Smooth muscle cell (in vitro differentiated cells): Measurements from ENCODE around the gene LYG2. TPM values are rescaled to one million over a fixed set of nuclear protein-coding genes. Genes with fewer than 3 reads are reported as not detected.
"Not testable (repeated sequence)": the region's sequence is repeated elsewhere in the genome, so short reads cannot be mapped to it uniquely, and the experiment has no call there.

Experiments used
- DNase-seq: peaks from one replicate; lab custom pipeline; 2025; ENCODE audit not compliant: unreplicated experiment; lab: John Stamatoyannopoulos, UW
- H2AFZ ChIP-seq: fragments of 200-600 bp; sonication (generic); 2 replicates; pipeline ENCODE4 v1.6.0; 2016; ENCODE audit warnings: antibody characterized with exemption, low read depth, mild to moderate bottlenecking
- H3F3A ChIP-seq: fragments of 200-600 bp; sonication (generic); 2 replicates; pipeline ENCODE4 v1.6.0; 2017; ENCODE audit warnings: antibody characterized with exemption, low read depth
- H3K27ac ChIP-seq: fragments of 200-600 bp; sonication (generic); 2 replicates; pipeline ENCODE4 v1.5.1; 2016; ENCODE audit warnings: low read depth, mild to moderate bottlenecking
- H3K27me3 ChIP-seq: fragments of 200-600 bp; sonication (generic); 2 replicates; pipeline ENCODE4 v1.6.1; 2016; ENCODE audit warnings: low read depth, mild to moderate bottlenecking
- H3K36me3 ChIP-seq: fragments of 200-600 bp; sonication (generic); 2 replicates; pipeline ENCODE4 v1.5.1; 2016; ENCODE audit warnings: low read depth
- H3K4me1 ChIP-seq: fragments of 200-600 bp; sonication (generic); 2 replicates; pipeline ENCODE4 v1.5.1; 2016; ENCODE audit warnings: low read depth
- H3K4me2 ChIP-seq: fragments of 200-600 bp; sonication (generic); 2 replicates; pipeline ENCODE4 v1.6.0; 2016; ENCODE audit warnings: mild to moderate bottlenecking
- H3K4me3 ChIP-seq: fragments of 200-600 bp; sonication (generic); 2 replicates; pipeline ENCODE4 v1.5.1; 2016; ENCODE audit warnings: mild to moderate bottlenecking
- H3K79me2 ChIP-seq: fragments of 200-600 bp; sonication (generic); 2 replicates; pipeline ENCODE4 v1.6.0; 2016; ENCODE audit warnings: low read depth, mild to moderate bottlenecking
- H3K9ac ChIP-seq: fragments of 200-600 bp; sonication (generic); 2 replicates; pipeline ENCODE4 v1.6.0; 2016; ENCODE audit warnings: low read depth
- H3K9me3 ChIP-seq: fragments of 200-600 bp; sonication (generic); replicated peaks from 2 replicates; pipeline ENCODE4 v1.5.1; 2016; ENCODE audit warnings: low read depth
- H4K20me1 ChIP-seq: fragments of 200-600 bp; sonication (generic); 2 replicates; pipeline ENCODE4 v1.6.0; 2016; ENCODE audit warnings: low read depth
- WGBS: methylation state at CpG from one replicate; pipeline ENCODE4 v1.1.7; 2016; ENCODE audit warnings: low lambda C conversion rate; 5-methylcytosine and 5-hydroxymethylcytosine counted together
- polyA plus RNA-seq: library from polyadenylated mRNA; unstranded; fragments of >200 nt; fragmentation: Nextera tagmentation; extraction: Ambion mirVana; gene quantifications from 2 replicates; pipeline ENCODE4 v1.2.1, GENCODE V29; 2016
- small RNA-seq: library from RNA; depleted of rRNA; stranded (forward); fragments of <200 nt; gene quantifications from one replicate; pipeline ENCODE3, GENCODE V24; 2014
- total RNA-seq: library from RNA; depleted of rRNA; stranded (reverse); fragments of >200 nt; gene quantifications from 2 replicates; pipeline ENCODE4 v1.2.3, GENCODE V29; 2014
- TF ChIP-seq, protein P1 (sequence below): fragments of 200-600 bp; sonication (generic); IDR thresholded peaks from 2 replicates; pipeline ENCODE4 v1.5.1; 2017; ENCODE audit warnings: borderline replicate concordance, mild to moderate bottlenecking, antibody characterized with exemption; ENCODE audit not compliant: insufficient read depth, poor library complexity, severe bottlenecking

LYG2 gene
- total and polyA plus RNA-seq, 2 experiments from 2014 or later: not detected

- peaks cover 4% of the 10 kb centered on the region for H3F3A ChIP-seq
- H3K9ac ChIP-seq: no peak overlapping the region
- peak overlapping the region; percentile 48 for H3K27ac ChIP-seq
- H3K4me3 ChIP-seq: no peak overlapping the region
- peaks cover 18% of the 10 kb centered on the region for H3K36me3 ChIP-seq
- 73% methylated on average over 6 of the region's 6 CpGs for WGBS
- H4K20me1 ChIP-seq: no peaks in the 10 kb centered on the region
- H3K79me2 ChIP-seq: no peaks in the 10 kb centered on the region
- no peak for DNase-seq
- H2AFZ ChIP-seq: no peak overlapping the region
- H3K27me3 ChIP-seq: no peaks in the 10 kb centered on the region
- H3K9me3 ChIP-seq: no peaks in the 10 kb centered on the region
- H3K4me2 ChIP-seq: no peak overlapping the region
- TF ChIP-seq, protein P1, sequence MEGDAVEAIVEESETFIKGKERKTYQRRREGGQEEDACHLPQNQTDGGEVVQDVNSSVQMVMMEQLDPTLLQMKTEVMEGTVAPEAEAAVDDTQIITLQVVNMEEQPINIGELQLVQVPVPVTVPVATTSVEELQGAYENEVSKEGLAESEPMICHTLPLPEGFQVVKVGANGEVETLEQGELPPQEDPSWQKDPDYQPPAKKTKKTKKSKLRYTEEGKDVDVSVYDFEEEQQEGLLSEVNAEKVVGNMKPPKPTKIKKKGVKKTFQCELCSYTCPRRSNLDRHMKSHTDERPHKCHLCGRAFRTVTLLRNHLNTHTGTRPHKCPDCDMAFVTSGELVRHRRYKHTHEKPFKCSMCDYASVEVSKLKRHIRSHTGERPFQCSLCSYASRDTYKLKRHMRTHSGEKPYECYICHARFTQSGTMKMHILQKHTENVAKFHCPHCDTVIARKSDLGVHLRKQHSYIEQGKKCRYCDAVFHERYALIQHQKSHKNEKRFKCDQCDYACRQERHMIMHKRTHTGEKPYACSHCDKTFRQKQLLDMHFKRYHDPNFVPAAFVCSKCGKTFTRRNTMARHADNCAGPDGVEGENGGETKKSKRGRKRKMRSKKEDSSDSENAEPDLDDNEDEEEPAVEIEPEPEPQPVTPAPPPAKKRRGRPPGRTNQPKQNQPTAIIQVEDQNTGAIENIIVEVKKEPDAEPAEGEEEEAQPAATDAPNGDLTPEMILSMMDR: no peak
- no peaks in the 10 kb centered on the region for H3K4me1 ChIP-seq
Observed at GRCh38 chr2:99198103-99198841, 57.2 kb downstream of the LYG2 start.

DNA sequence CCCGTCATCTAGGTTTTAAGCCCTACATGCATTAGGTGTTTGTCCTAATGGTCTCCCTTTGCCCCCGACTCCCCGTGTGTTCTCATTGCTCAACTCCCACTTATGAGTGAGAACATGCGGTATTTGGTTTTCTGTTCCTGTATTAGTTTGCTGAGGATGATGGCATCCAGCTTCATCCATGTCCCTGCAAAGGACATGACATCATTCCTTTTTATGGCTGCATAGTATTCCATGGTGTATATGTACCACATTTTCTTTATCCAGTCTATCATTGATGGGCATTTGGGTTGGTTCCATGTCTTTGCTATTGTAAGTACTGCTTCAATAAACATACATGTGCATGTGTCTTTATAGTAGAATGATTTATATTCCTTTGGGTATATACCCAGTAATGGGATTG is 63.1 kb downstream of the LYG2 start:
- H3K9me3 ChIP-seq, H2AFZ ChIP-seq, H3F3A ChIP-seq, H4K20me1 ChIP-seq, H3K9ac ChIP-seq, DNase-seq, H3K4me3 ChIP-seq, H3K4me2 ChIP-seq, H3K27me3 ChIP-seq, H3K4me1 ChIP-seq, H3K27ac ChIP-seq: not testable (repeated sequence)
- Histone ChIP-seq H3K79me2 (peaks cover 20% of the 10 kb centered on the region), H3K36me3 (peaks cover 18% of the 10 kb centered on the region)
- WGBS: 99% methylated on average over 4 of the region's 4 CpGs

Small RNAs within 50 kb of the gene (small RNA-seq; reads per million reads assigned to genes)
- not detected for gene AC092587.1

Other genes with a start within 250 kb of the LYG2 start
- 0.13 and 0.18 TPM in 2 replicates for gene C2orf15, start 114.0 kb downstream of the LYG2 start, total RNA-seq
- gene C2orf15, start 114.0 kb downstream of the LYG2 start, polyA plus RNA-seq: 2.0 TPM in 1 of 2 replicates, not detected in the other
- gene TSGA10, start 100.7 kb downstream of the LYG2 start, total RNA-seq: 1.3 and 30.4 TPM in 2 replicates
- 1.1 and 3.4 TPM in 2 replicates for gene TSGA10, start 100.7 kb downstream of the LYG2 start, polyA plus RNA-seq
- 1.5 and 4.7 TPM in 2 replicates for gene LIPT1, start 100.7 kb downstream of the LYG2 start, total RNA-seq
- 1.9 and 3.0 TPM in 2 replicates for gene LIPT1, start 100.7 kb downstream of the LYG2 start, polyA plus RNA-seq
- 53.5 and 60.2 TPM in 2 replicates for gene MITD1, start 74.6 kb downstream of the LYG2 start, total RNA-seq
- 31.5 and 38.6 TPM in 2 replicates for gene MITD1, start 74.6 kb downstream of the LYG2 start, polyA plus RNA-seq
- gene MRPL30, start 74.5 kb downstream of the LYG2 start, total RNA-seq: 20.8 and 23.1 TPM in 2 replicates
- gene MRPL30, start 74.5 kb downstream of the LYG2 start, polyA plus RNA-seq: 16.5 and 18.8 TPM in 2 replicates
- gene LYG1, start 45.5 kb upstream of the LYG2 start, total RNA-seq: 1.1 and 1.6 TPM in 2 replicates
- 0.16 and 1.5 TPM in 2 replicates for gene LYG1, start 45.5 kb upstream of the LYG2 start, polyA plus RNA-seq
- 53.8 and 66.5 TPM in 2 replicates for gene TXNDC9, start 80.7 kb upstream of the LYG2 start, total RNA-seq
- gene TXNDC9, start 80.7 kb upstream of the LYG2 start, polyA plus RNA-seq: 38.0 and 41.2 TPM in 2 replicates
- 23.3 and 29.2 TPM in 2 replicates for gene EIF5B, start 81.7 kb upstream of the LYG2 start, total RNA-seq
- gene EIF5B, start 81.7 kb upstream of the LYG2 start, polyA plus RNA-seq: 17.1 and 21.7 TPM in 2 replicates
- gene REV1, start 234.4 kb upstream of the LYG2 start, total RNA-seq: 20.6 and 38.9 TPM in 2 replicates
- 9.5 and 20.2 TPM in 2 replicates for gene REV1, start 234.4 kb upstream of the LYG2 start, polyA plus RNA-seq